B cell (primary cell): ENCODE data around the gene FOXF1. TPM values are rescaled to one million over a fixed set of nuclear protein-coding genes. Genes with fewer than 3 reads are reported as not detected.

Experiments
- ATAC-seq: fragments of 200-7000 bp; cut with Tn5 transposase; one replicate; pipeline ENCODE4 v1.10.0; 2021; ENCODE audit warnings: low read depth, mild to moderate bottlenecking, moderate number of reproducible peaks, moderate library complexity
- CTCF ChIA-PET: fragments of 350-600 bp; sonication (Branson Sonifier 250); formaldehyde crosslinking; loops from one replicate; lab custom pipeline; 2021; ENCODE audit warnings: antibody characterized with exemption, inconsistent platforms; lab: Charles Lee
- POLR2A ChIA-PET: fragments of 350-600 bp; sonication (Branson Sonifier 250); formaldehyde crosslinking; loops from one replicate; lab custom pipeline; 2021; ENCODE audit warnings: antibody characterized with exemption; lab: Charles Lee
- DNase-seq: peaks from one replicate; pipeline ENCODE4 v3.0.0; 2013
- H2AFZ ChIP-seq: 2 replicates; pipeline ENCODE4 v1.6.1; 2012; ENCODE audit warnings: mild to moderate bottlenecking, low read depth, low read length; ENCODE audit not compliant: insufficient read depth, poor library complexity, severe bottlenecking
- H3K27ac ChIP-seq, 2 donors: 1 replicate in 1 of 2; 2 replicates in 1 of 2; pipeline ENCODE4 v1.5.1; 2012 to 2013; ENCODE audit warnings: low read length in 2 of 2, mild to moderate bottlenecking in 2 of 2, moderate library complexity in 1 of 2
- H3K27me3 ChIP-seq, 4 experiments: fragments of 200-600 bp in 1 of 4; sonication (generic) in 1 of 4; replicated peaks in 1 of 4; 1 replicate in 2 of 4; 2 replicates in 2 of 4; pipeline versions ENCODE4 v1.6.1 to v1.7.0; 2013 to 2016; ENCODE audit warnings: low read length in 3 of 4, mild to moderate bottlenecking in 2 of 4, mixed read lengths in 1 of 4, moderate library complexity in 1 of 4; ENCODE audit not compliant: insufficient read depth in 4 of 4, control insufficient read depth in 3 of 4; ENCODE audit errors: control extremely low read depth in 1 of 4
- H3K36me3 ChIP-seq, 2 experiments: replicated peaks in 1 of 2; 1 replicate in 1 of 2; 2 replicates in 1 of 2; pipeline versions ENCODE4 v1.6.1 to v1.7.1; 2013; ENCODE audit warnings: low read length in 1 of 2; ENCODE audit not compliant: insufficient read depth in 2 of 2, control insufficient read depth in 1 of 2; ENCODE audit errors: control extremely low read depth in 1 of 2, extremely low read depth in 1 of 2
- H3K4me1 ChIP-seq, 2 donors: fragments of 200-600 bp in 1 of 2; sonication (generic) in 1 of 2; 1 replicate in 1 of 2; 2 replicates in 1 of 2; pipeline versions ENCODE4 v1.5.1 to v1.6.1; 2013 to 2017; ENCODE audit warnings: low read length in 2 of 2; ENCODE audit not compliant: control insufficient read depth in 2 of 2, insufficient read depth in 2 of 2
- H3K4me2 ChIP-seq: replicated peaks from 2 replicates; pipeline ENCODE3; 2012; ENCODE audit warnings: mild to moderate bottlenecking, low read depth, low read length; ENCODE audit not compliant: poor library complexity, severe bottlenecking
- H3K4me3 ChIP-seq, 5 experiments: fragments of 200-600 bp in 1 of 5; sonication (generic) in 1 of 5; 1 replicate in 3 of 5; 2 replicates in 2 of 5; pipeline versions ENCODE4 v1.5.1 to v1.7.0; 2011 to 2016; ENCODE audit warnings: low read length in 4 of 5, mild to moderate bottlenecking in 4 of 5, low read depth in 2 of 5, control low read depth in 1 of 5, moderate library complexity in 1 of 5; ENCODE audit not compliant: insufficient read depth in 1 of 5; ENCODE audit errors: control extremely low read depth in 1 of 5, extremely low read depth in 1 of 5
- H3K79me2 ChIP-seq: fragments of 200-600 bp; sonication (generic); one replicate; pipeline ENCODE4 v1.6.0; 2016; ENCODE audit warnings: low read length; ENCODE audit not compliant: control insufficient read depth, insufficient read depth
- H3K9ac ChIP-seq: fragments of 200-600 bp; sonication (generic); 2 replicates; pipeline ENCODE4 v1.6.1; 2017; ENCODE audit warnings: mild to moderate bottlenecking, low read length, moderate library complexity
- H3K9me3 ChIP-seq, 3 donors: one replicate each; pipeline versions ENCODE4 v1.6.1 to v1.7.1; 2013; ENCODE audit warnings: low read length in 2 of 3; ENCODE audit not compliant: control insufficient read depth in 2 of 3, insufficient read depth in 1 of 3; ENCODE audit errors: control extremely low read depth in 1 of 3
- H4K20me1 ChIP-seq: 2 replicates; pipeline ENCODE4 v1.6.0; 2012; ENCODE audit warnings: mild to moderate bottlenecking, low read length; ENCODE audit not compliant: insufficient read depth, control insufficient read depth, poor library complexity, severe bottlenecking
- H3K27ac Mint-ChIP-seq: one replicate; pipeline ENCODE4 v1.8.0; 2021; ENCODE audit warnings: mixed read lengths
- H3K27me3 Mint-ChIP-seq: one replicate; pipeline ENCODE4 v1.8.0; 2021; ENCODE audit warnings: mixed read lengths
- H3K4me1 Mint-ChIP-seq: one replicate; pipeline ENCODE4 v1.8.0; 2021; ENCODE audit warnings: mixed read lengths
- H3K4me3 Mint-ChIP-seq: one replicate; pipeline ENCODE4 v1.8.0; 2021; ENCODE audit warnings: mixed read lengths
- H3K9me3 Mint-ChIP-seq: one replicate; pipeline ENCODE4 v1.8.0; 2022; ENCODE audit warnings: mixed read lengths; ENCODE audit not compliant: insufficient read depth
- EZH2 ChIP-seq: IDR thresholded peaks from 2 replicates; pipeline ENCODE4 v1.6.1; 2012; ENCODE audit warnings: borderline replicate concordance, low read depth, mild to moderate bottlenecking, moderate library complexity, low read length; ENCODE audit not compliant: insufficient read depth, poor library complexity, severe bottlenecking
- WGBS: methylation state at CpG from one replicate; pipeline ENCODE4 v1.1.5; 2013; ENCODE audit warnings: missing lambda C conversion rate; ENCODE audit not compliant: insufficient coverage; 5-methylcytosine and 5-hydroxymethylcytosine counted together
- intact Hi-C: fragments of 100-400 bp; cut with micrococcal nuclease; formaldehyde crosslinking; loops from one replicate; pipeline ENCODE4 v1.10.0; 2022
- polyA plus RNA-seq: library from polyadenylated mRNA; depleted of rRNA; stranded (reverse); fragments of >200 nt; gene quantifications from 2 replicates; pipeline ENCODE4 v1.2.3, GENCODE V29; 2012
- total RNA-seq, 2 donors: library from RNA; stranded (reverse); fragments of 120-200 nt in 1 of 2; gene quantifications; 1 replicate in 1 of 2; 2 replicates in 1 of 2; pipeline versions ENCODE4 v1.2.3 to v1.2.4, GENCODE V29; 2013 to 2022
- TF ChIP-seq, protein P1 (sequence below): fragments of 200-600 bp; IDR thresholded peaks from one replicate; pipeline ENCODE4 v1.8.0; 2022; ENCODE audit warnings: antibody characterized with exemption, mild to moderate bottlenecking

FOXF1 gene
- total and polyA plus RNA-seq, 2 donors (not counting 1 experiment from before 2014, with no cell fraction given) = not detected

DNA sequence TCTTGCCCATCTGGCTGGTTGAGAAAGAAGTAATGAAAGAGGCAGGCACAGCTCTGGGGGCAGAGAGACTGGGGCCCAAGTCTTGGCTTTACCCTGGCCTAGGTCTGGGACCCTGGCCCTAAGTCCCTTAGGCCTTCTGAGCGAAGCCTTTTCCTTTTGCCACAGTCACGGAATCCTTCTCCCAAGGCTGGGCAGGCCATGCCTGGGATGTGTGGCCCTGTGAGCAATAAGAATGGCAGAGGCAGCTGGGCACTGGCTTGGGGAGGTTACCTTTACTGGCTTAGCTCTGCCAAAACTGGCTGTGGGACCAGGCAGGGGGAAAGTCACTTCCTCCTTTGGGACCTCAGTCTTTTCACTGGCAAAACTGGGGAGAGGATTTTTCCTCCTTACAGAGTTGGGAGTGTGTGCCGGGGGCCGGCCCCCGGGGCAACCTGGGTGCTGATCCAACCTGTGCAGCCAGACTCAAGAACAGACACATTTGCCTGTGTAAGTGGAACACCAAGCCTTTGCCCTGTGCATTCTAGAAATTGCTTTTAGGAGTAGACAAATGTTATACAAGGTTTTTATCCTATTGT, 12.9 kb downstream of the FOXF1 start:
- Histone ChIP-seq H3K36me3 (no peaks in the 10 kb centered on the region), H3K4me1 (peaks cover 7 to 10% of the 10 kb centered on the region in 2 donors), H3K4me3 (no peak overlapping the region), H4K20me1 (no peaks in the 10 kb centered on the region), H3K27ac (no peak overlapping the region), H3K4me2 (no peak overlapping the region), H3K9me3 (peaks cover 0 to 3% (median 0%) of the 10 kb centered on the region in 3 donors), H3K79me2 (no peaks in the 10 kb centered on the region), H2AFZ (no peak overlapping the region), H3K9ac (no peak overlapping the region), H3K27me3 (peaks cover 0 to 40% (median 15%) of the 10 kb centered on the region in 4 experiments)
- peaks cover 8% of the 10 kb centered on the region for H3K4me1 Mint-ChIP-seq
- POLR2A ChIA-PET = no interaction called here
- no peak overlapping the region for H3K4me3 Mint-ChIP-seq
- ATAC-seq = no peak
- intact Hi-C loops = loop anchor here (5.0 kb wide), 1 partner anchor 181 kb away; no protein-coding TSS in a partner anchor
- peaks cover 27% of the 10 kb centered on the region for H3K27me3 Mint-ChIP-seq
- DNase-seq = no peak
- 78% methylated on average over 5 of the region's 5 CpGs for WGBS
- no peak overlapping the region for H3K27ac Mint-ChIP-seq
- no peak for TF ChIP-seq EZH2
- TF ChIP-seq, protein P1, sequence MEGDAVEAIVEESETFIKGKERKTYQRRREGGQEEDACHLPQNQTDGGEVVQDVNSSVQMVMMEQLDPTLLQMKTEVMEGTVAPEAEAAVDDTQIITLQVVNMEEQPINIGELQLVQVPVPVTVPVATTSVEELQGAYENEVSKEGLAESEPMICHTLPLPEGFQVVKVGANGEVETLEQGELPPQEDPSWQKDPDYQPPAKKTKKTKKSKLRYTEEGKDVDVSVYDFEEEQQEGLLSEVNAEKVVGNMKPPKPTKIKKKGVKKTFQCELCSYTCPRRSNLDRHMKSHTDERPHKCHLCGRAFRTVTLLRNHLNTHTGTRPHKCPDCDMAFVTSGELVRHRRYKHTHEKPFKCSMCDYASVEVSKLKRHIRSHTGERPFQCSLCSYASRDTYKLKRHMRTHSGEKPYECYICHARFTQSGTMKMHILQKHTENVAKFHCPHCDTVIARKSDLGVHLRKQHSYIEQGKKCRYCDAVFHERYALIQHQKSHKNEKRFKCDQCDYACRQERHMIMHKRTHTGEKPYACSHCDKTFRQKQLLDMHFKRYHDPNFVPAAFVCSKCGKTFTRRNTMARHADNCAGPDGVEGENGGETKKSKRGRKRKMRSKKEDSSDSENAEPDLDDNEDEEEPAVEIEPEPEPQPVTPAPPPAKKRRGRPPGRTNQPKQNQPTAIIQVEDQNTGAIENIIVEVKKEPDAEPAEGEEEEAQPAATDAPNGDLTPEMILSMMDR = no peak
- H3K9me3 Mint-ChIP-seq = no peaks in the 10 kb centered on the region
- CTCF ChIA-PET = no interaction called here

DNA sequence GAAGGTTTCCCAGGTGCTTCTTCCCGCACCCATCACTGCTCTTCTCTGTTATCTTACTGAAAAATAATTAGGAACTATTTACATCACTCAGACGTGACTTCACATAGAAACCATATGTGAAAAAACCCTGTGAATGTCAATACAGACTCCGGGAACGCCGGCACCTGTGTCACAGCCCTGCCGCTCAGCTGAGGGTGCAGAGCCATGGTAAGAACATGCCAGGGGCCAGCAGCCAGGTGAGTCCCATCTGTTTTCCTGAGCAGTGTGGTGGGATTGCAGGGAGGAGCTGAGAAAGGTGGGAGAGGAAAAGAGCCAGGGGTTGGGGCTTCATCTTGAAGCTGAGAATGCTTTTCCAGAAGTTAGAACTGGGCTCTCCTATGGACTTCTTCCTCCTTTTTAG, 13.7 kb downstream of the FOXF1 start:
- Histone ChIP-seq H3K4me2 (no peak overlapping the region), H3K4me1 (peaks cover 7 to 10% of the 10 kb centered on the region in 2 donors), H3K9me3 (peaks cover 0 to 5% (median 0%) of the 10 kb centered on the region in 3 donors), H4K20me1 (no peaks in the 10 kb centered on the region), H3K9ac (no peak overlapping the region), H3K79me2 (no peaks in the 10 kb centered on the region), H3K27ac (no peak overlapping the region), H2AFZ (no peak overlapping the region), H3K4me3 (no peak overlapping the region), H3K36me3 (no peaks in the 10 kb centered on the region), H3K27me3 (peaks cover 0 to 33% (median 14%) of the 10 kb centered on the region in 4 experiments)
- no peak for ATAC-seq
- H3K27ac Mint-ChIP-seq = no peak overlapping the region
- intact Hi-C loops = loop anchor here (5.0 kb wide), 1 partner anchor 182 kb away; no protein-coding TSS in a partner anchor
- H3K4me3 Mint-ChIP-seq = no peak overlapping the region
- H3K9me3 Mint-ChIP-seq = no peaks in the 10 kb centered on the region
- DNase-seq = no peak
- whole genome bisulfite sequencing = 88% methylated on average over 4 of the region's 6 CpGs
- H3K4me1 Mint-ChIP-seq = peaks cover 8% of the 10 kb centered on the region
- ChIA-PET CTCF (no interaction called here), POLR2A (no interaction called here)
- no peak for TF ChIP-seq EZH2
- TF ChIP-seq, protein P1 = no peak
- H3K27me3 Mint-ChIP-seq = peaks cover 20% of the 10 kb centered on the region
